Right lobe of liver (tissue), 4 donors: ENCODE data around the gene PRPF19.

Source experiments
- POLR2A ChIP-seq: fragments of 450-650 bp; IDR thresholded peaks from one replicate; pipeline ENCODE4 v1.6.1; 2017; ENCODE audit warnings: antibody characterized with exemption, mild to moderate bottlenecking
- TF ChIP-seq, protein P1 (sequence below), 4 donors: fragments of 200-600 bp in 3 of 4; fragments of 450-650 bp in 1 of 4; IDR thresholded peaks; one replicate each; pipeline versions ENCODE4 v1.5.1 to v1.8.0; 2016 to 2022; ENCODE audit warnings: antibody characterized with exemption in 4 of 4, mild to moderate bottlenecking in 2 of 4
- donor health status: DM: no; HTN: no; CAD: no.
- donor health status: DM: no; HTN: no; CAD: no.
- donor health status: DM: no; HTN: yes; CAD: no.

DNA sequence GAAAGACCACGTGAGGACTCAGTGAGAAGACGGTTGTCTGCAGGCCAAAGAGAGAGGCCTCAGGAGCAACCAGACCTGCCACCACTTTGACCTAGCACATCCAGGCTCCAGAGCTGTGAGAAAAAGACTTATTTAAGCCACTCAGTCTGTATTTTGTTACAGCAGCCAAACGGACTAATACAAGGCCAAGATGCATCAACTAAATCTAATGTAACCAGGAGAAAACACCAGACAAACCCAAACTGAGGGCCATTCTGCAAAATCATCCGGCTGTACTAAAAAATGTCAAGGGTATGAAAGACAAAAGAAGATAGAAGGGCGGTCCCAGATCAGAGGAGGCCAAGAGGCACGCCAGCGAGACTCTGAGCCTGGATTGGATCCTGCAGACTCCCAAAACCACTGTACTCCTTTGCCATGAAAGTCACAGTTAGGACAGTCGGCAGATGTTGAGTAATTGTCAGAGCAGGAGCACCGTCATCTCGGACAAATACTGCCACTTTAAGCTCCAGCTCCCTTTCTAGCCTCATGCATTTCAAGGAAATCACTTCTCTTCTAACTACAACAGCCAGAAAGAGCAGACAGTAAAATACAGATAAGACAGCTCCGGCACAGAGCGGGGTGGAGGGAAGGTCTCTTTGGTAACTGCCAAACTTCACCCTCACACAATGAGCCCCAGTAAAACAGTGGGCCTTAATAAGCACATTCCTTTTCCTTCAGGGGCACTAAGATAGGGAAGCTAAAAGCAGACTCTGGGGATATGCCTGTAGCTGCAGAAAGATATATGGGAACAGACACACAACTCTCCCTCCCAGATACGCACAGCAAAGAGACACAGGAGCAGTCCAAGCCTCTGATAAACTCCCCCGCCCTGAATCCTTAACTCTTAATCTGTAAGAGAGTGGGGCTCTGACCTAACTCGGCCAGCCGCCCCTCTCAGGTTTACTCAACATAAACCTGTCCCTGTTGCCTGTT, 42.5 kb downstream of the PRPF19 start:
- TF ChIP-seq, protein P1, sequence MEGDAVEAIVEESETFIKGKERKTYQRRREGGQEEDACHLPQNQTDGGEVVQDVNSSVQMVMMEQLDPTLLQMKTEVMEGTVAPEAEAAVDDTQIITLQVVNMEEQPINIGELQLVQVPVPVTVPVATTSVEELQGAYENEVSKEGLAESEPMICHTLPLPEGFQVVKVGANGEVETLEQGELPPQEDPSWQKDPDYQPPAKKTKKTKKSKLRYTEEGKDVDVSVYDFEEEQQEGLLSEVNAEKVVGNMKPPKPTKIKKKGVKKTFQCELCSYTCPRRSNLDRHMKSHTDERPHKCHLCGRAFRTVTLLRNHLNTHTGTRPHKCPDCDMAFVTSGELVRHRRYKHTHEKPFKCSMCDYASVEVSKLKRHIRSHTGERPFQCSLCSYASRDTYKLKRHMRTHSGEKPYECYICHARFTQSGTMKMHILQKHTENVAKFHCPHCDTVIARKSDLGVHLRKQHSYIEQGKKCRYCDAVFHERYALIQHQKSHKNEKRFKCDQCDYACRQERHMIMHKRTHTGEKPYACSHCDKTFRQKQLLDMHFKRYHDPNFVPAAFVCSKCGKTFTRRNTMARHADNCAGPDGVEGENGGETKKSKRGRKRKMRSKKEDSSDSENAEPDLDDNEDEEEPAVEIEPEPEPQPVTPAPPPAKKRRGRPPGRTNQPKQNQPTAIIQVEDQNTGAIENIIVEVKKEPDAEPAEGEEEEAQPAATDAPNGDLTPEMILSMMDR (IDR thresholded peaks at IDR 0.05), result no peak
- TF ChIP-seq POLR2A, result no peak
